CD4-positive, alpha-beta T cell treated with Interleukin-10 for 1 hour (primary cell): ENCODE results near the gene LNPEP.
"Not testable (repeated sequence)": the region's sequence is repeated elsewhere in the genome, so short reads cannot be mapped to it uniquely, and the experiment has no call there.

ENCODE experiments used
- DNase-seq: peaks from one replicate; pipeline ENCODE4 v3.0.0-alpha.2; 2020

The LNPEP gene

DNA sequence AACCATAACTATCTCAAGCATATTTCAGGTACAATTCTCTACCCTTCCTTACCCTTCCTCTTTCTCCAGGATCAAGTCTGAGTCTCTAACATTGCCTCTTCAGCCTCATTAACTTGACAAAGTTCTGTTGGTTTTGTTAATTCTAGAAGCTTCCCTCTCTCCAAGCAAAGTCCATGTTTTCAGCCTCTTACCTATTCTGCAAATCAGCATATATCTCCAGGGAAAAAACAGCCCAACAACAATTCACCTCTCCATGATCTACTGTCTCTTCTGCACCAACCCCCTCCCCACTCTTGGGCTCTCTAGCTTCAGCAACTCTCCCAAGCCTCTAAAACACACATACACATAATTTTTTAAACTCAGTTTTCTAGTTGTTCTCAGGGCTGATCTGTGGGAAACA is 134.4 kb downstream of the LNPEP start:
- no peak for DNase-seq

DNA sequence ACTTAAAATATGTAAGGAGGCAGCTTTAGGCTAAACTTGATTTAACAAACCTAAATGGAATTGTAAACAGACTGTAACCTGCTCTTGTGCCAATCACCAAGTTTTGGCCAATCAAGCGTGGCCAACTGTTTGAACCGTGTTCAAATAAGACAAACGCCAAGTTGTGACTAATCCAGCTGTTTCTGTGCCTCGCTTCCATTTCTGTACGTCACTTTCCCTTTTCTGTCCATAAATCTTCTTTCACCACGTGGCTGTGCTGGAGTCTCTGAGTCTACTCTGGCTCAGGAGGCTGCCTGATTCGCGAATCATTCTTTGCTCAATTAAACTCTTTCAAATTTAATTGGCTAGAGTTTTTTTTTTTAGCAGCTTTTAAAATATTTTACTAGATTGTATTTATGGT is 135.2 kb downstream of the LNPEP start:
- no peak for DNase-seq

GRCh38 chr5:97071993-97072392 is 136.1 kb downstream of the LNPEP start:
- no peak for DNase-seq

DNA sequence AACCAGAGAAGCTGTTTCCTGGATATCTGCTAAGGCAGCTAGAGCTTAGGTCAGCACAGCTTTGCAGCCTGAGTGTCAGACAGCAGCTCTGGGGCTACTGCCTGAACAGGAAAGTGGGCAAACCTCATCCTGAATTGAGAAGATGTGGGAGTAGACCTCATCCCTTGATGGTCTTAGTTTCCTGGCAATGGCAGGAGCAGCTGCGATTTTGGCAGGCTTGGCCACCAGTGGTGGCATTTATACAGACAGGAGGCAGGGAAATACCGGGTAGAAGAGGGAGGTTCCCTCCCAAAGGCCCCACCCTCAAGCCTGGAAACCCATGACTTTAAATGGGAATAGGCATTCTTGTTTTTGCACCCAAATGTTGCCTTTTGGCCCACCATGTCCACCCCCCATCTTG is 136.8 kb downstream of the LNPEP start:
- no peak for DNase-seq

DNA sequence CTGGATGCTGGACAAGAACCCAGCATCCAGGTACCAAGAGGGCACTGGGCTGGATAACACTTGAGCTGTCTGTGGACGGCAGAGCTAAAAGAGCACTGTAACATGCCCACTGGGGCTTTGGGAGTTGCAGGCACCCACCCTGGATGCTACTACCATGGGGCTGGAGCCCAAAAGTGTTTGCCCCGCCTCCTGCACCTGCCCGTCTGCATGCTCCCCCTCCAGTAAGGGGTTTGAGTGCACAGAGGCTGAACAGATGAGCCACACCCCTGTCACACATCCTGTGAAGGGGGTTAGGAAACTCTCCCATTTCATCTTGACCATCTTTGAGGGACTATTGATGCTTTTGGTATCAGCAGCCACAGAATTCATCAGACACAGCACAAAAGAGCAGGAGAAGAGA is 137.5 kb downstream of the LNPEP start:
- no peak for DNase-seq

GRCh38 chr5:97074859-97075489 is 139.1 kb downstream of the LNPEP start:
- DNase-seq: no peak

DNA sequence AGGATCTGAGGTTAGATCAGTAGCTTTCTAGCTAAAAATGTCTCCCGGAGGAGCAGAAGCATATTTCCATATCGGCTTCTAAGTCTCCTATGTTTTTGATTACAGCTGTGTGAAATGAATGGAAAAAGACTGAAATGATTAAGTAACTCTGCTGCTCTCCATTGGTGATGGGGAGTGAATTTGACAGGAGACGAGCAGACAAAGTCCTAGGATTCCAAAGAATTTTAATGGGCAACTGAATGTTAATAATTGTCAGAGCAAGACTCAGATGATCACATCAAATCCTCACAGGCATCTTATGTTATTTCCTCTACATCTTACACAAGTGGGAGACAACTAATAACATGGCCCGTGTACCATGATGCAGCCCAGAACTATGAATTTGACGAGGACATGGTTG is 139.8 kb downstream of the LNPEP start:
- DNase-seq: no peak

GRCh38 chr5:97076098-97076497 is 140.2 kb downstream of the LNPEP start:
- no peak for DNase-seq

GRCh38 chr5:97077246-97077645 is 141.4 kb downstream of the LNPEP start:
- no peak for DNase-seq

DNA sequence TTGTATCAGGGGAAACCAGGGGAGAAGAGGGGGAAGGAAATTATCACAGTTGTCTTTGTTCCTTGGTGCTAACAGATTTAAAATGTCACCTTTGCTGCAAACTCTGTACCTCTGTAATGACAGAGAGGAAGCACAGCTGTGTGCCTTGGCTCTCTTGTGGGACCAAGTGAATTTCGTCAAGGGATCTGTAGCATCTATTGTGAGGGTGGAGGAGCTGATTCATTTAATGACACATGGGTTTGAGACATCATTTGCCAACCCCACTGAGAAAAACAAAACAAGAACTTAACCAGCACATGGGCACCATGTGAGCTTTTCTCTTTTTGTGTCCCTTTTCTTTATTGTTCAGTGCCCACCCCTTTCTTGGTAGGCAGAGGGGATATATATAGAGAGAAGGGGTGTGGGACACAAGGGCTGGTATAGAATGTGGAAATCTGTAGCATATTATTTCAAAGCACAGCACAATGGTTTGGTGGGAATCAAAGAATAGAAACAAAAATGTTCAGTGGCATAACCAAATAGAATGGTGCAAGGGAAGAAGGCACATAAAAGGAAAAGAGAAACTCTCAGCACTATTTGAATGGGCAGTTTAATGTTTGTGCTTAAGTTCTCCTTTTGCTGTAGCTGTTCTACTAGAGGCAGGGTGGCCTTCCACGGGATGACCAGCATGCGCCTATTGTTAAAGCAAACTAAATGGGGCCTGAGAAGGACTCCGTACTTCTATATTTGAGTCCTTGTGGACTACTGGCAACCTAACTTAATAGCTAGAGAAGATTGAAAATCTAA is 143.3 kb downstream of the LNPEP start:
- no peak for DNase-seq

GRCh38 chr5:97084782-97085458 is 149.0 kb downstream of the LNPEP start:
- DNase-seq: not testable (repeated sequence)

GRCh38 chr5:97085459-97086181 is 149.7 kb downstream of the LNPEP start:
- DNase-seq: peak; percentile 9
